SK-N-SH (cell line): Measurements from ENCODE around the gene LGR6. TPM values are rescaled to one million over a fixed set of nuclear protein-coding genes. Genes with fewer than 3 reads are reported as not detected.
"Not testable (repeated sequence)": the region's sequence is repeated elsewhere in the genome, so short reads cannot be mapped to it uniquely, and the experiment has no call there.

Experiments used
- CTCF ChIA-PET: fragments of 300-600, 350-600 bp; formaldehyde crosslinking; extraction: SDS; loops from one replicate; lab custom pipeline; 2021; lab: Yijun Ruan, JAX
- POLR2A ChIA-PET: fragments of 350-600 bp; sonication (Branson Sonifier 250); formaldehyde crosslinking; extraction: SDS; loops from one replicate; lab custom pipeline; 2020; ENCODE audit warnings: antibody characterized with exemption, inconsistent platforms; lab: Yijun Ruan, JAX
- DNase-seq: peaks from one replicate; pipeline ENCODE4 v3.0.0; 2012
- H2AFZ ChIP-seq: fragments of 200-600 bp; sonication (generic); 2 replicates; pipeline ENCODE4 v1.8.1; 2016; ENCODE audit warnings: antibody characterized with exemption, mild to moderate bottlenecking, low read depth
- H3F3A ChIP-seq: fragments of 200-600 bp; sonication (generic); replicated peaks from 2 replicates; pipeline ENCODE3; 2016; ENCODE audit warnings: antibody characterized with exemption, mild to moderate bottlenecking; ENCODE audit not compliant: insufficient read depth
- H3K27ac ChIP-seq, 2 experiments: fragments of 200-500 bp in 1 of 2; fragments of 200-600 bp in 1 of 2; sonication (Bioruptor generic) in 1 of 2; sonication (generic), shearing (Covaris generic) in 1 of 2; 2 replicates each; pipeline versions ENCODE4 v1.5.1 to v1.6.1; 2014 to 2016; ENCODE audit warnings: low read depth in 2 of 2, inconsistent platforms in 1 of 2, low read length in 1 of 2, mild to moderate bottlenecking in 1 of 2, mixed read lengths in 1 of 2
- H3K27me3 ChIP-seq: fragments of 200-600 bp; sonication (generic), shearing (Covaris generic); 2 replicates; pipeline ENCODE4 v1.6.1; 2016; ENCODE audit warnings: mixed run types; ENCODE audit not compliant: insufficient read depth
- H3K36me3 ChIP-seq, 2 experiments: fragments of 200-500 bp in 1 of 2; fragments of 200-600 bp in 1 of 2; sonication (Bioruptor generic) in 1 of 2; sonication (generic) in 1 of 2; replicated peaks in 1 of 2; 2 replicates each; pipeline versions ENCODE3 to v1.5.1; 2014 to 2016; ENCODE audit warnings: low read length in 1 of 2, mild to moderate bottlenecking in 1 of 2; ENCODE audit not compliant: insufficient read depth in 2 of 2, control insufficient read depth in 1 of 2
- H3K4me1 ChIP-seq, 2 experiments: fragments of 200-500 bp in 1 of 2; fragments of 200-600 bp in 1 of 2; sonication (Bioruptor generic) in 1 of 2; sonication (generic), shearing (Covaris generic) in 1 of 2; 2 replicates each; pipeline versions ENCODE4 v1.5.1 to v1.6.1; 2014 to 2016; ENCODE audit warnings: low read depth in 1 of 2, low read length in 1 of 2, mixed run types in 1 of 2; ENCODE audit not compliant: insufficient read depth in 2 of 2, control insufficient read depth in 1 of 2
- H3K4me2 ChIP-seq: fragments of 200-600 bp; sonication (generic), shearing (Covaris generic); 2 replicates; pipeline ENCODE4 v1.6.1; 2017; ENCODE audit warnings: mixed run types
- H3K4me3 ChIP-seq, 2 experiments: fragments of 200-500 bp in 1 of 2; fragments of 200-600 bp in 1 of 2; sonication (Bioruptor generic) in 1 of 2; sonication (generic), shearing (Covaris generic) in 1 of 2; 2 replicates each; pipeline versions ENCODE4 v1.5.1 to v1.8.1; 2014 to 2016; ENCODE audit warnings: low read depth in 2 of 2, inconsistent platforms in 1 of 2, low read length in 1 of 2, mild to moderate bottlenecking in 1 of 2, mixed read lengths in 1 of 2, moderate library complexity in 1 of 2
- H3K79me2 ChIP-seq: fragments of 200-600 bp; sonication (generic); 2 replicates; pipeline ENCODE4 v1.8.1; 2017; ENCODE audit warnings: mild to moderate bottlenecking; ENCODE audit not compliant: insufficient read depth
- H3K9ac ChIP-seq: fragments of 200-600 bp; sonication (generic); 2 replicates; pipeline ENCODE4 v1.6.1; 2017; ENCODE audit warnings: mixed run types
- H3K9me2 ChIP-seq: fragments of 200-600 bp; sonication (generic); 2 replicates; pipeline ENCODE4 v1.6.1; 2017; ENCODE audit warnings: mixed run types
- H3K9me3 ChIP-seq: fragments of 200-600 bp; sonication (generic); 2 replicates; pipeline ENCODE4 v1.6.1; 2017; ENCODE audit warnings: mixed run types, mild to moderate bottlenecking, moderate library complexity
- H4K20me1 ChIP-seq: fragments of 200-600 bp; sonication (generic); 2 replicates; pipeline ENCODE4 v1.6.1; 2017; ENCODE audit warnings: mild to moderate bottlenecking, mixed run types; ENCODE audit not compliant: insufficient read depth
- ELF1 ChIP-seq: IDR thresholded peaks from 2 replicates; pipeline ENCODE4 v1.4.0; 2012
- EP300 ChIP-seq, 2 experiments: IDR thresholded peaks; 2 replicates each; pipeline versions ENCODE4 v1.4.0 to v1.6.1; 2012; ENCODE audit warnings: borderline replicate concordance in 1 of 2, low read depth in 1 of 2, low read length in 1 of 2
- FOXJ3 ChIP-seq: sonication (generic); formaldehyde crosslinking; IDR thresholded peaks from 2 replicates; pipeline ENCODE4 v1.5.1; 2020; ENCODE audit warnings: mild to moderate bottlenecking, missing genetic modification reagents
- FOXM1 ChIP-seq: IDR thresholded peaks from 2 replicates; pipeline ENCODE4 v1.4.0; 2012; ENCODE audit warnings: low read depth, mild to moderate bottlenecking
- GABPA ChIP-seq: IDR thresholded peaks from 2 replicates; pipeline ENCODE4 v1.4.0; 2012; ENCODE audit warnings: low read depth, mild to moderate bottlenecking
- MAX ChIP-seq: IDR thresholded peaks from 2 replicates; pipeline ENCODE4 v1.4.0; 2012; ENCODE audit warnings: low read depth
- MXI1 ChIP-seq: IDR thresholded peaks from 2 replicates; pipeline ENCODE4 v1.6.1; 2012; ENCODE audit warnings: mild to moderate bottlenecking, low read depth, low read length, improper control_type of control experiment
- RAD21 ChIP-seq: IDR thresholded peaks from 2 replicates; pipeline ENCODE4 v1.6.1; 2012; ENCODE audit warnings: mild to moderate bottlenecking, low read length
- RCOR1 ChIP-seq: fragments of 150-350 bp; IDR thresholded peaks from 2 replicates; pipeline ENCODE4 v1.6.1; 2017; ENCODE audit warnings: antibody characterized with exemption, low read length
- SIN3A ChIP-seq: IDR thresholded peaks from 2 replicates; pipeline ENCODE4 v1.6.1; 2012; ENCODE audit warnings: low read depth, mild to moderate bottlenecking, low read length, moderate library complexity, borderline replicate concordance
- TCF12 ChIP-seq: IDR thresholded peaks from 2 replicates; pipeline ENCODE4 v1.4.0; 2012
- WGBS: methylation state at CpG from one replicate; pipeline ENCODE4 v1.1.6; 2017; ENCODE audit warnings: low lambda C conversion rate; 5-methylcytosine and 5-hydroxymethylcytosine counted together
- polyA plus RNA-seq, 3 experiments: library from polyadenylated mRNA; depleted of rRNA; stranded (reverse); fragments of >200 nt; gene quantifications; 2 replicates each; pipeline ENCODE4 v1.2.3, GENCODE V29; 2012
- TF ChIP-seq, protein P1 (sequence below): IDR thresholded peaks from 2 replicates; pipeline ENCODE4; 2012
- TF ChIP-seq, protein P2 (sequence below): IDR thresholded peaks from 2 replicates; pipeline ENCODE4 v1.4.0; 2012; ENCODE audit warnings: low read depth, borderline replicate concordance

LGR6 gene
- polyA plus RNA-seq, 1 of the 3 experiments (the other 2 are of a cell fraction), result 0.03 TPM

DNA sequence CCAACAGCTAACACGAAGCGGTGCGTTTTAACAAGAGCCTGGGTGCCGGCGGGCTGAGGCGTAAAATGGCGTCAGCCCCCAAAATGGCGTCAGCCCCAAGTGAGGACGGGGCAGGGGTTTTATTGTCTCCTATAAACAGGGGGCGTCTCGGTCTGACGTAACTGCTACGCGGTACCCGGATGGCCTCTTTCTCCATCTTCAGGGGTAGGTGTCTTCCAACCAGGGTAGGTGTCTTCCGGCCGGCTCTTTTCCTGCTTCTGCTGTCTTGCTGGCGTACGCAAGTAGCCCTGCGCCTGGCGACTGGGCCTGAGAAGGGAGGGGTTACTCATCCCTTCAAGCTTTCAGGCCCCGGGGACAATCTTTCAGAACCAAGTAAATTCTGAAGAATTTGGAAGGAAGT is 45.3 kb downstream of the LGR6 start:
- POLR2A ChIA-PET, result no interaction called here
- Histone ChIP-seq H3K4me2 (no peak overlapping the region), H2AFZ (no peak overlapping the region), H3K27me3 (no peaks in the 10 kb centered on the region), H3K9me2 (no peaks in the 10 kb centered on the region), H3K4me1 (peaks cover 12 to 20% of the 10 kb centered on the region in 2 experiments; a peak in 3 of 4 replicates), H3K4me3 (no peak overlapping the region), H3K27ac (no peak overlapping the region), H3K9me3 (no peaks in the 10 kb centered on the region), H3K36me3 (no peaks in the 10 kb centered on the region), H3F3A (peaks cover 8% of the 10 kb centered on the region), H4K20me1 (no peaks in the 10 kb centered on the region), H3K79me2 (no peaks in the 10 kb centered on the region), H3K9ac (no peak overlapping the region)
- WGBS, result 93% methylated on average over 16 of the region's 22 CpGs
- TF ChIP-seq RAD21 (no peak), MAX (no peak), RCOR1 (no peak), MXI1 (no peak), GABPA (no peak), FOXM1 (no peak), TCF12 (no peak), FOXJ3 (CRISPR knock-in tag) (no peak)
- CTCF ChIA-PET, result interaction anchor here (1.1 to 1.2 kb wide), 2 partner anchors 8 to 25 kb away, joined by 3 to 4 read pairs; no protein-coding TSS in a partner anchor
- DNase-seq, result no peak

DNA sequence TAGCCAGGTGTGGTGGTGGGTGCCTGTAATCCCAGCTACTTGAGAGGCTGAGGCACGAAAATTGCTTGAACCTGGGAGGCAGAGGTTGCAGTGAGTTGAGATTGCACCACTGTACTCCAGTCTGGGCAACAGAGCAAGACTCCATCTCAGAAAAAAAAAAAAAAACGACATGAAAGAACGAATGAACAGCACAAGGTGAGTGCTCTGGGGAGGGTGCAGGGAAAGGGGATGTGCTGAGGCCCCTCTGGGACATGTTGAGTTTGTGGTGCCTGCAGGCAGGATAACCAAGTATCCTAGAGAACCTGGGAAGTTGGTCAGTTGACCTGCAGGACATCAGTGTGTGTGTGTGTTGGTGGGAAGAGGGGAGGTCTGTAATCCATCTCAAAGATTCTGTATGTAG is 46.6 kb downstream of the LGR6 start:
- H2AFZ ChIP-seq, H3K36me3 ChIP-seq, DNase-seq, POLR2A ChIA-PET, H3K27ac ChIP-seq, H4K20me1 ChIP-seq, H3K4me3 ChIP-seq, H3K9me2 ChIP-seq, H3K27me3 ChIP-seq, H3F3A ChIP-seq, H3K4me2 ChIP-seq, H3K79me2 ChIP-seq, H3K9me3 ChIP-seq, H3K9ac ChIP-seq: not testable (repeated sequence)
- peaks cover 12 to 20% of the 10 kb centered on the region in 2 experiments; a peak in 3 of 4 replicates for H3K4me1 ChIP-seq
- CTCF ChIA-PET, result interaction anchor here (1.0 to 2.2 kb wide), 2 partner anchors 33 to 76 kb away, joined by 3 to 10 read pairs; no protein-coding TSS in a partner anchor
- 45% methylated on average over 3 of the region's 3 CpGs for WGBS

DNA sequence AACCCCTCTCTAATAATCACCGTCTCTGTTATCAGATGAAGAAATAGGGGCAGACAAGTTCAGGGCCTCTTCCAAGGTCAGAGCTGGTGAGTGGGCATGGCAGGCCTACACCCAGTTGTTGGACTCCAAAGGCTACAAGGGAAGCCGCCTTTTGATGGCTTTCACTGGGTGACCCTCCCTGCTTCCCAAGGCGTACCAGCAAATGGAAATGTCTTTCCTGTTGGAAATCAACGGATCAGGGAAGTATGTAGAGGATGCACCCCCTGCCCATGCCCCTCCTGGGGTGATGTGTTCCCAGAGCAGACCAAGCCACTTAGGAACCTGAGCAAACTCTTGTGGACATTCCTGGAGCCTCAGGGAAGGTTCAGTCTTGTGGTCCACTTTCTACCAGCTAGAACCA is 47.4 kb downstream of the LGR6 start:
- Histone ChIP-seq H3K9me3 (no peaks in the 10 kb centered on the region), H3K4me1 (peaks cover 12 to 20% of the 10 kb centered on the region in 2 experiments; a peak in 3 of 4 replicates), H3F3A (peaks cover 8% of the 10 kb centered on the region), H3K27ac (no peak overlapping the region), H4K20me1 (no peaks in the 10 kb centered on the region), H3K4me2 (peak overlapping the region; percentile 35; the same call in 1 of the 2 replicates), H3K27me3 (no peaks in the 10 kb centered on the region), H3K4me3 (no peak overlapping the region), H3K9ac (no peak overlapping the region), H3K79me2 (no peaks in the 10 kb centered on the region), H3K36me3 (no peaks in the 10 kb centered on the region), H2AFZ (no peak overlapping the region), H3K9me2 (no peaks in the 10 kb centered on the region)
- CTCF ChIA-PET, result interaction anchor here (1.0 to 2.2 kb wide), 4 partner anchors 34 to 75 kb away, joined by 3 to 10 read pairs (median 4); no protein-coding TSS in a partner anchor
- POLR2A ChIA-PET, result no interaction called here
- no peak for DNase-seq
- WGBS, result 85% methylated on average over 4 of the region's 4 CpGs
- TF ChIP-seq, protein P1, sequence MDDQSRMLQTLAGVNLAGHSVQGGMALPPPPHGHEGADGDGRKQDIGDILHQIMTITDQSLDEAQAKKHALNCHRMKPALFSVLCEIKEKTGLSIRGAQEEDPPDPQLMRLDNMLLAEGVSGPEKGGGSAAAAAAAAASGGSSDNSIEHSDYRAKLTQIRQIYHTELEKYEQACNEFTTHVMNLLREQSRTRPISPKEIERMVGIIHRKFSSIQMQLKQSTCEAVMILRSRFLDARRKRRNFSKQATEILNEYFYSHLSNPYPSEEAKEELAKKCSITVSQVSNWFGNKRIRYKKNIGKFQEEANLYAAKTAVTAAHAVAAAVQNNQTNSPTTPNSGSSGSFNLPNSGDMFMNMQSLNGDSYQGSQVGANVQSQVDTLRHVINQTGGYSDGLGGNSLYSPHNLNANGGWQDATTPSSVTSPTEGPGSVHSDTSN, result no peak
- TF ChIP-seq, protein P2, sequence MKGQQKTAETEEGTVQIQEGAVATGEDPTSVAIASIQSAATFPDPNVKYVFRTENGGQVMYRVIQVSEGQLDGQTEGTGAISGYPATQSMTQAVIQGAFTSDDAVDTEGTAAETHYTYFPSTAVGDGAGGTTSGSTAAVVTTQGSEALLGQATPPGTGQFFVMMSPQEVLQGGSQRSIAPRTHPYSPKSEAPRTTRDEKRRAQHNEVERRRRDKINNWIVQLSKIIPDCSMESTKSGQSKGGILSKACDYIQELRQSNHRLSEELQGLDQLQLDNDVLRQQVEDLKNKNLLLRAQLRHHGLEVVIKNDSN, result no peak
- no peak for TF ChIP-seq EP300 (IDR thresholded peaks at IDR 0.05; ENCODE audit: borderline replicate concordance in 1 of 2, low read depth in 1 of 2, low read length in 1 of 2)
- no peak for TF ChIP-seq SIN3A
- no peak for TF ChIP-seq FOXJ3 (CRISPR knock-in tag)
- no peak for TF ChIP-seq ELF1
